BLaER1 (cell line): ENCODE data around the gene FCHO2.

Experiments used
- H3K27ac ChIP-seq: shearing (Covaris generic); formaldehyde crosslinking; 2 replicates; pipeline ENCODE4 v1.8.1; 2022
- H3K27me3 ChIP-seq: shearing (Covaris generic); formaldehyde crosslinking; 2 replicates; pipeline ENCODE4 v1.8.1; 2022
- H3K36me3 ChIP-seq: shearing (Covaris generic); formaldehyde crosslinking; 2 replicates; pipeline ENCODE4 v1.8.1; 2022
- H3K4me1 ChIP-seq: shearing (Covaris generic); formaldehyde crosslinking; 2 replicates; pipeline ENCODE4 v1.8.1; 2022
- H3K4me2 ChIP-seq: shearing (Covaris generic); formaldehyde crosslinking; 2 replicates; pipeline ENCODE4 v1.8.1; 2022
- H3K4me3 ChIP-seq: shearing (Covaris generic); formaldehyde crosslinking; 2 replicates; pipeline ENCODE4 v1.8.1; 2022
- H3K9ac ChIP-seq: shearing (Covaris generic); formaldehyde crosslinking; 2 replicates; pipeline ENCODE4 v1.8.1; 2022
- H3K9me3 ChIP-seq: shearing (Covaris generic); formaldehyde crosslinking; 2 replicates; pipeline ENCODE4 v1.8.1; 2022
- H4K20me1 ChIP-seq: shearing (Covaris generic); formaldehyde crosslinking; 2 replicates; pipeline ENCODE4 v1.8.1; 2022
- Cebpa-rat ChIP-seq: shearing (Covaris generic); IDR thresholded peaks from 2 replicates; pipeline ENCODE4 v1.8.1; 2022

The FCHO2 gene

GRCh38 chr5:72936893-72937292, 18.9 kb upstream of the FCHO2 start:
- TF ChIP-seq Cebpa-rat, result no peak
- no peak overlapping the region for H3K4me2 ChIP-seq
- peaks cover 10% of the 10 kb centered on the region for H3K9me3 ChIP-seq
- H3K4me1 ChIP-seq, result no peaks in the 10 kb centered on the region
- H3K9ac ChIP-seq, result no peak overlapping the region
- H4K20me1 ChIP-seq, result no peaks in the 10 kb centered on the region
- H3K27ac ChIP-seq, result no peak overlapping the region
- no peak overlapping the region for H3K4me3 ChIP-seq
- no peaks in the 10 kb centered on the region for H3K27me3 ChIP-seq
- no peaks in the 10 kb centered on the region for H3K36me3 ChIP-seq

- Histone ChIP-seq H3K4me2 (no peak overlapping the region), H4K20me1 (no peaks in the 10 kb centered on the region), H3K4me3 (no peak overlapping the region), H3K9me3 (peaks cover 10% of the 10 kb centered on the region), H3K9ac (no peak overlapping the region), H3K4me1 (no peaks in the 10 kb centered on the region), H3K27ac (no peak overlapping the region), H3K27me3 (no peaks in the 10 kb centered on the region), H3K36me3 (no peaks in the 10 kb centered on the region)
- TF ChIP-seq Cebpa-rat, result no peak
Observed at GRCh38 chr5:72937517-72938061, 18.3 kb upstream of the FCHO2 start.

- Histone ChIP-seq H3K27me3 (no peaks in the 10 kb centered on the region), H3K4me1 (no peaks in the 10 kb centered on the region), H3K9ac (no peak overlapping the region), H3K4me3 (no peak overlapping the region), H3K36me3 (no peaks in the 10 kb centered on the region), H3K4me2 (no peak overlapping the region), H3K9me3 (peaks cover 10% of the 10 kb centered on the region), H4K20me1 (no peaks in the 10 kb centered on the region), H3K27ac (no peak overlapping the region)
- TF ChIP-seq Cebpa-rat, result no peak
Observed at GRCh38 chr5:72938206-72938605, 17.6 kb upstream of the FCHO2 start.

GRCh38 chr5:72940082-72940481, 15.8 kb upstream of the FCHO2 start:
- Histone ChIP-seq H3K9me3 (peaks cover 7% of the 10 kb centered on the region), H3K4me2 (no peak overlapping the region), H3K4me3 (no peak overlapping the region), H4K20me1 (no peaks in the 10 kb centered on the region), H3K27me3 (no peaks in the 10 kb centered on the region), H3K9ac (no peak overlapping the region), H3K4me1 (no peaks in the 10 kb centered on the region), H3K27ac (no peak overlapping the region), H3K36me3 (no peaks in the 10 kb centered on the region)
- TF ChIP-seq Cebpa-rat, result no peak

- H3K4me3 ChIP-seq, result no peak overlapping the region
- no peaks in the 10 kb centered on the region for H4K20me1 ChIP-seq
Observed at GRCh38 chr5:72943307-72943706, 12.5 kb upstream of the FCHO2 start.

GRCh38 chr5:72947498-72947897, 8.3 kb upstream of the FCHO2 start:
- Histone ChIP-seq H3K27ac (no peak overlapping the region), H3K4me1 (no peaks in the 10 kb centered on the region), H3K36me3 (no peaks in the 10 kb centered on the region), H4K20me1 (no peaks in the 10 kb centered on the region), H3K4me2 (no peak overlapping the region), H3K27me3 (no peaks in the 10 kb centered on the region), H3K9me3 (no peaks in the 10 kb centered on the region), H3K9ac (no peak overlapping the region), H3K4me3 (no peak overlapping the region)
- no peak for TF ChIP-seq Cebpa-rat

More at GRCh38 chr5:72943307-72943706, 12.5 kb upstream of the FCHO2 start:
- TF ChIP-seq Cebpa-rat, result no peak
- Histone ChIP-seq H3K27ac (no peak overlapping the region), H3K9me3 (no peaks in the 10 kb centered on the region), H3K4me2 (no peak overlapping the region), H3K36me3 (no peaks in the 10 kb centered on the region), H3K9ac (no peak overlapping the region), H3K27me3 (no peaks in the 10 kb centered on the region), H3K4me1 (no peaks in the 10 kb centered on the region)

GRCh38 chr5:72949481-72949880, 6.4 kb upstream of the FCHO2 start:
- Histone ChIP-seq H3K4me1 (0 out of 2 replicates have a peak, but pooled peaks cover 7% of the 10 kb centered on the region), H3K9ac (no peak overlapping the region), H3K4me2 (no peak overlapping the region)

GRCh38 chr5:72951671-72952468, 4.0 kb upstream of the FCHO2 start:
- no peak for TF ChIP-seq Cebpa-rat
- H3K4me1 ChIP-seq, result peaks cover 17% of the 10 kb centered on the region
- H3K9me3 ChIP-seq, result no peaks in the 10 kb centered on the region
- no peak overlapping the region for H3K4me2 ChIP-seq
- H4K20me1 ChIP-seq, result peaks cover under 1% of the 10 kb centered on the region; the same call in 1 of the 2 replicates
- H3K27me3 ChIP-seq, result peaks cover 21% of the 10 kb centered on the region
- no peak overlapping the region for H3K27ac ChIP-seq
- no peak overlapping the region for H3K4me3 ChIP-seq
- H3K9ac ChIP-seq, result no peak overlapping the region
- no peaks in the 10 kb centered on the region for H3K36me3 ChIP-seq

More at GRCh38 chr5:72949481-72949880, 6.4 kb upstream of the FCHO2 start:
- Histone ChIP-seq H3K27ac (no peak overlapping the region), H4K20me1 (no peaks in the 10 kb centered on the region), H3K27me3 (peaks cover 3% of the 10 kb centered on the region; the same call in 1 of the 2 replicates), H3K4me3 (no peak overlapping the region), H3K9me3 (no peaks in the 10 kb centered on the region), H3K36me3 (no peaks in the 10 kb centered on the region)
- no peak for TF ChIP-seq Cebpa-rat

GRCh38 chr5:72954389-72954788, 1.5 kb upstream of the FCHO2 start:
- Histone ChIP-seq H3K4me3 (no peak overlapping the region), H3K4me2 (no peak overlapping the region), H3K4me1 (peaks cover 22% of the 10 kb centered on the region)

GRCh38 chr5:72955143-72955767, 586 bp upstream of the FCHO2 start:
- Histone ChIP-seq H3K36me3 (no peaks in the 10 kb centered on the region), H3K9ac (peak overlapping the region; percentile 76), H3K27me3 (peaks cover 27% of the 10 kb centered on the region), H3K4me2 (peak overlapping the region; percentile 93), H4K20me1 (peaks cover 33% of the 10 kb centered on the region; the same call in 1 of the 2 replicates), H3K4me3 (peak overlapping the region; percentile 84), H3K4me1 (peaks cover 22% of the 10 kb centered on the region), H3K9me3 (no peaks in the 10 kb centered on the region), H3K27ac (no peak overlapping the region)
- no peak for TF ChIP-seq Cebpa-rat

More at GRCh38 chr5:72954389-72954788, 1.5 kb upstream of the FCHO2 start:
- H3K9me3 ChIP-seq, result no peaks in the 10 kb centered on the region
- H3K9ac ChIP-seq, result no peak overlapping the region
- H3K36me3 ChIP-seq, result no peaks in the 10 kb centered on the region
- peaks cover 27% of the 10 kb centered on the region for H3K27me3 ChIP-seq
- H4K20me1 ChIP-seq, result peaks cover 25% of the 10 kb centered on the region; the same call in 1 of the 2 replicates
- H3K27ac ChIP-seq, result no peak overlapping the region
- TF ChIP-seq Cebpa-rat, result no peak
